K562 (cell line): Measurements from ENCODE around the gene RFNG. TPM values are rescaled to one million over a fixed set of nuclear protein-coding genes. Genes with fewer than 3 reads are reported as not detected.
A peak's percentile ranks its signal among the peaks of the same experiment; 100 is the strongest.

Source experiments
- ARHGAP35 ChIP-seq: fragments of 450-650 bp; IDR thresholded peaks from 2 replicates; pipeline ENCODE4 v1.6.1; 2018; ENCODE audit not compliant: partially characterized antibody
- PHF20 ChIP-seq: fragments of 450-650 bp; IDR thresholded peaks from 2 replicates; pipeline ENCODE4 v1.6.1; 2018; ENCODE audit not compliant: partially characterized antibody
- SRSF9 ChIP-seq: fragments of 200-400 bp; formaldehyde crosslinking; IDR thresholded peaks from 2 replicates; pipeline ENCODE4 v1.6.1; 2017; ENCODE audit warnings: low read depth, low read length, borderline replicate concordance
- STAG1 ChIP-seq: sonication (generic); formaldehyde crosslinking; IDR thresholded peaks from 2 replicates; pipeline ENCODE4 v1.5.0; 2020; ENCODE audit warnings: missing genetic modification reagents, borderline replicate concordance
- ZNF124 ChIP-seq: sonication (generic); formaldehyde crosslinking; IDR thresholded peaks from 2 replicates; pipeline ENCODE4 v1.8.1; 2022; ENCODE audit warnings: missing genetic modification reagents
- ZNF707 ChIP-seq: fragments of 250-450 bp; sonication (Bioruptor Pico); conservative IDR thresholded peaks from 2 replicates; pipeline ENCODE4 v1.8.0; 2022; ENCODE audit warnings: inconsistent platforms, mild to moderate bottlenecking, moderate library complexity
- polyA plus RNA-seq, 8 experiments: library from polyadenylated mRNA; depleted of rRNA in 4 of 8; stranded (reverse) in 5 of 8; unstranded in 3 of 8; fragments of >200 nt; fragmentation: Nextera tagmentation in 2 of 8; fragmentation: Illumina TruSeq in 1 of 8; extraction: Ambion mirVana in 2 of 8; extraction: Trizol in 1 of 8; gene quantifications; 2 replicates each; pipeline versions ENCODE4 v1.2.1 to v1.2.3, GENCODE V29; 2011 to 2014; ENCODE audit warnings: inconsistent platforms in 1 of 8, missing spikeins in 1 of 8
- total RNA-seq, 7 experiments: library from RNA; depleted of rRNA in 6 of 7; stranded (reverse); fragments of >200 nt in 6 of 7; fragmentation: Illumina TruSeq in 2 of 7; extraction: Trizol in 2 of 7; gene quantifications; 2 replicates each; pipeline versions ENCODE4 v1.2.1 to v1.2.3, GENCODE V29; 2011 to 2021; ENCODE audit warnings: low replicate concordance in 1 of 7
- TF ChIP-seq, protein P1 (sequence below): fragments of 200-600 bp; sonication (generic); IDR thresholded peaks from one replicate; pipeline ENCODE4 v1.6.1; 2012; ENCODE audit warnings: mild to moderate bottlenecking, low read depth, low read length, inconsistent platforms
- TF ChIP-seq, protein P2 (sequence below): fragments of 200-800 bp; sonication (Bioruptor generic); IDR thresholded peaks from 2 replicates; pipeline ENCODE4 v1.6.1; 2017; ENCODE audit warnings: missing genetic modification characterization, missing compliant biosample characterization
- TF ChIP-seq, protein P3 (sequence below), 3 experiments: IDR thresholded peaks in 2 of 3; conservative IDR thresholded peaks in 1 of 3; 2 replicates each; pipeline ENCODE4 v1.5.1; 2011 to 2012; ENCODE audit warnings: low read length in 3 of 3, mild to moderate bottlenecking in 3 of 3, control low read depth in 2 of 3, improper control_type of control experiment in 1 of 3, inconsistent platforms in 1 of 3, low read depth in 1 of 3, mixed read lengths in 1 of 3, moderate library complexity in 1 of 3; ENCODE audit not compliant: insufficient read depth in 2 of 3
- TF ChIP-seq, protein P4 (sequence below): fragments of 250-450 bp; sonication (Bioruptor Pico); IDR thresholded peaks from 2 replicates; pipeline ENCODE4 v1.5.0; 2020; ENCODE audit warnings: mild to moderate bottlenecking

The RFNG gene
- total and polyA plus RNA-seq, 9 of the 15 experiments (the other 6 are each of a cell fraction or from before 2014, with no cell fraction given), result 0.32 to 32.8 (median 9.5) TPM

DNA sequence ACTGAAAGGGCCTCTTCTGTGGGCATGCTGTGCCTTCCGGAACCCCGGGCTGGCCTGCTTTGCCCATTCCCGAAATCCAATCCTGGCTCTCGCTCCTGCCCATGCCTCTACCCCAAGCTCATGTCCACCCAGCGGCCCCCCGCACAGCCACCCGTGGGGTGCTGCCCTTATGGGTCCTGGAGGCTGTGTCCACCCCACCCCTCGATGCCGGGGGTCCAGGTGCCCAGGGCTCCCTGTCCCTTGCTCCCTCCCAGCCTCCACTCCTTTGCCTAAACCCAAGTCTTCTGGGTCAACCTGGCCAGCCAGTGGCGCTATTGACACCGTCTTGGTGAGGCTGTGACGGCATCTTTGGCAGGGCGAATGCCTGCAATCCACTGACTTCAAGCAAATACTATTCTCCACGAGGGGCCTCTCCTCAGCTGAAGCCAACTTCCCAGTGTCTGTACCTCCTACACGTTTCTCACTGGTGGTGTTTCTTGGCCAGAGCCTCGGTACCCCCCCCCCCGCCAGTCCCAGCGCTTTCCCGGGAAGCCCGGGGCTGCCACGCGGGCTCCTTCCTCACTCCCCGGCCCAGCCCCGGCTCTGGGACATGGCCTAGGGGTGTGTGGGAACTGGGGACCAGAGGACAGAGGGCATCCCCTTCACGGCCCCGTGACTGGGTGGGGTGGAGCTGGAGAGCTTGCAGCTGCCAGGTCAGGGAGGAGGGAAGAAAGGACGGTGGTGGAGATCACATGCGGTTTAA lies 26.2 kb upstream of the RFNG start (continued):
- TF ChIP-seq, protein P1, sequence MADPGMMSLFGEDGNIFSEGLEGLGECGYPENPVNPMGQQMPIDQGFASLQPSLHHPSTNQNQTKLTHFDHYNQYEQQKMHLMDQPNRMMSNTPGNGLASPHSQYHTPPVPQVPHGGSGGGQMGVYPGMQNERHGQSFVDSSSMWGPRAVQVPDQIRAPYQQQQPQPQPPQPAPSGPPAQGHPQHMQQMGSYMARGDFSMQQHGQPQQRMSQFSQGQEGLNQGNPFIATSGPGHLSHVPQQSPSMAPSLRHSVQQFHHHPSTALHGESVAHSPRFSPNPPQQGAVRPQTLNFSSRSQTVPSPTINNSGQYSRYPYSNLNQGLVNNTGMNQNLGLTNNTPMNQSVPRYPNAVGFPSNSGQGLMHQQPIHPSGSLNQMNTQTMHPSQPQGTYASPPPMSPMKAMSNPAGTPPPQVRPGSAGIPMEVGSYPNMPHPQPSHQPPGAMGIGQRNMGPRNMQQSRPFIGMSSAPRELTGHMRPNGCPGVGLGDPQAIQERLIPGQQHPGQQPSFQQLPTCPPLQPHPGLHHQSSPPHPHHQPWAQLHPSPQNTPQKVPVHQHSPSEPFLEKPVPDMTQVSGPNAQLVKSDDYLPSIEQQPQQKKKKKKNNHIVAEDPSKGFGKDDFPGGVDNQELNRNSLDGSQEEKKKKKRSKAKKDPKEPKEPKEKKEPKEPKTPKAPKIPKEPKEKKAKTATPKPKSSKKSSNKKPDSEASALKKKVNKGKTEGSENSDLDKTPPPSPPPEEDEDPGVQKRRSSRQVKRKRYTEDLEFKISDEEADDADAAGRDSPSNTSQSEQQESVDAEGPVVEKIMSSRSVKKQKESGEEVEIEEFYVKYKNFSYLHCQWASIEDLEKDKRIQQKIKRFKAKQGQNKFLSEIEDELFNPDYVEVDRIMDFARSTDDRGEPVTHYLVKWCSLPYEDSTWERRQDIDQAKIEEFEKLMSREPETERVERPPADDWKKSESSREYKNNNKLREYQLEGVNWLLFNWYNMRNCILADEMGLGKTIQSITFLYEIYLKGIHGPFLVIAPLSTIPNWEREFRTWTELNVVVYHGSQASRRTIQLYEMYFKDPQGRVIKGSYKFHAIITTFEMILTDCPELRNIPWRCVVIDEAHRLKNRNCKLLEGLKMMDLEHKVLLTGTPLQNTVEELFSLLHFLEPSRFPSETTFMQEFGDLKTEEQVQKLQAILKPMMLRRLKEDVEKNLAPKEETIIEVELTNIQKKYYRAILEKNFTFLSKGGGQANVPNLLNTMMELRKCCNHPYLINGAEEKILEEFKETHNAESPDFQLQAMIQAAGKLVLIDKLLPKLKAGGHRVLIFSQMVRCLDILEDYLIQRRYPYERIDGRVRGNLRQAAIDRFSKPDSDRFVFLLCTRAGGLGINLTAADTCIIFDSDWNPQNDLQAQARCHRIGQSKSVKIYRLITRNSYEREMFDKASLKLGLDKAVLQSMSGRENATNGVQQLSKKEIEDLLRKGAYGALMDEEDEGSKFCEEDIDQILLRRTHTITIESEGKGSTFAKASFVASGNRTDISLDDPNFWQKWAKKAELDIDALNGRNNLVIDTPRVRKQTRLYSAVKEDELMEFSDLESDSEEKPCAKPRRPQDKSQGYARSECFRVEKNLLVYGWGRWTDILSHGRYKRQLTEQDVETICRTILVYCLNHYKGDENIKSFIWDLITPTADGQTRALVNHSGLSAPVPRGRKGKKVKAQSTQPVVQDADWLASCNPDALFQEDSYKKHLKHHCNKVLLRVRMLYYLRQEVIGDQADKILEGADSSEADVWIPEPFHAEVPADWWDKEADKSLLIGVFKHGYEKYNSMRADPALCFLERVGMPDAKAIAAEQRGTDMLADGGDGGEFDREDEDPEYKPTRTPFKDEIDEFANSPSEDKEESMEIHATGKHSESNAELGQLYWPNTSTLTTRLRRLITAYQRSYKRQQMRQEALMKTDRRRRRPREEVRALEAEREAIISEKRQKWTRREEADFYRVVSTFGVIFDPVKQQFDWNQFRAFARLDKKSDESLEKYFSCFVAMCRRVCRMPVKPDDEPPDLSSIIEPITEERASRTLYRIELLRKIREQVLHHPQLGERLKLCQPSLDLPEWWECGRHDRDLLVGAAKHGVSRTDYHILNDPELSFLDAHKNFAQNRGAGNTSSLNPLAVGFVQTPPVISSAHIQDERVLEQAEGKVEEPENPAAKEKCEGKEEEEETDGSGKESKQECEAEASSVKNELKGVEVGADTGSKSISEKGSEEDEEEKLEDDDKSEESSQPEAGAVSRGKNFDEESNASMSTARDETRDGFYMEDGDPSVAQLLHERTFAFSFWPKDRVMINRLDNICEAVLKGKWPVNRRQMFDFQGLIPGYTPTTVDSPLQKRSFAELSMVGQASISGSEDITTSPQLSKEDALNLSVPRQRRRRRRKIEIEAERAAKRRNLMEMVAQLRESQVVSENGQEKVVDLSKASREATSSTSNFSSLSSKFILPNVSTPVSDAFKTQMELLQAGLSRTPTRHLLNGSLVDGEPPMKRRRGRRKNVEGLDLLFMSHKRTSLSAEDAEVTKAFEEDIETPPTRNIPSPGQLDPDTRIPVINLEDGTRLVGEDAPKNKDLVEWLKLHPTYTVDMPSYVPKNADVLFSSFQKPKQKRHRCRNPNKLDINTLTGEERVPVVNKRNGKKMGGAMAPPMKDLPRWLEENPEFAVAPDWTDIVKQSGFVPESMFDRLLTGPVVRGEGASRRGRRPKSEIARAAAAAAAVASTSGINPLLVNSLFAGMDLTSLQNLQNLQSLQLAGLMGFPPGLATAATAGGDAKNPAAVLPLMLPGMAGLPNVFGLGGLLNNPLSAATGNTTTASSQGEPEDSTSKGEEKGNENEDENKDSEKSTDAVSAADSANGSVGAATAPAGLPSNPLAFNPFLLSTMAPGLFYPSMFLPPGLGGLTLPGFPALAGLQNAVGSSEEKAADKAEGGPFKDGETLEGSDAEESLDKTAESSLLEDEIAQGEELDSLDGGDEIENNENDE, result no peak
- no peak for TF ChIP-seq ARHGAP35
- TF ChIP-seq, protein P2, sequence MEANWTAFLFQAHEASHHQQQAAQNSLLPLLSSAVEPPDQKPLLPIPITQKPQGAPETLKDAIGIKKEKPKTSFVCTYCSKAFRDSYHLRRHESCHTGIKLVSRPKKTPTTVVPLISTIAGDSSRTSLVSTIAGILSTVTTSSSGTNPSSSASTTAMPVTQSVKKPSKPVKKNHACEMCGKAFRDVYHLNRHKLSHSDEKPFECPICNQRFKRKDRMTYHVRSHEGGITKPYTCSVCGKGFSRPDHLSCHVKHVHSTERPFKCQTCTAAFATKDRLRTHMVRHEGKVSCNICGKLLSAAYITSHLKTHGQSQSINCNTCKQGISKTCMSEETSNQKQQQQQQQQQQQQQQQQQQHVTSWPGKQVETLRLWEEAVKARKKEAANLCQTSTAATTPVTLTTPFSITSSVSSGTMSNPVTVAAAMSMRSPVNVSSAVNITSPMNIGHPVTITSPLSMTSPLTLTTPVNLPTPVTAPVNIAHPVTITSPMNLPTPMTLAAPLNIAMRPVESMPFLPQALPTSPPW (CRISPR knock-in tag), result no peak
- TF ChIP-seq STAG1, result no peak
- TF ChIP-seq ZNF707 (CRISPR knock-in tag), result no peak
- TF ChIP-seq, protein P3, sequence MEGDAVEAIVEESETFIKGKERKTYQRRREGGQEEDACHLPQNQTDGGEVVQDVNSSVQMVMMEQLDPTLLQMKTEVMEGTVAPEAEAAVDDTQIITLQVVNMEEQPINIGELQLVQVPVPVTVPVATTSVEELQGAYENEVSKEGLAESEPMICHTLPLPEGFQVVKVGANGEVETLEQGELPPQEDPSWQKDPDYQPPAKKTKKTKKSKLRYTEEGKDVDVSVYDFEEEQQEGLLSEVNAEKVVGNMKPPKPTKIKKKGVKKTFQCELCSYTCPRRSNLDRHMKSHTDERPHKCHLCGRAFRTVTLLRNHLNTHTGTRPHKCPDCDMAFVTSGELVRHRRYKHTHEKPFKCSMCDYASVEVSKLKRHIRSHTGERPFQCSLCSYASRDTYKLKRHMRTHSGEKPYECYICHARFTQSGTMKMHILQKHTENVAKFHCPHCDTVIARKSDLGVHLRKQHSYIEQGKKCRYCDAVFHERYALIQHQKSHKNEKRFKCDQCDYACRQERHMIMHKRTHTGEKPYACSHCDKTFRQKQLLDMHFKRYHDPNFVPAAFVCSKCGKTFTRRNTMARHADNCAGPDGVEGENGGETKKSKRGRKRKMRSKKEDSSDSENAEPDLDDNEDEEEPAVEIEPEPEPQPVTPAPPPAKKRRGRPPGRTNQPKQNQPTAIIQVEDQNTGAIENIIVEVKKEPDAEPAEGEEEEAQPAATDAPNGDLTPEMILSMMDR (IDR thresholded peaks at IDR 0.05 in 2 of 3, conservative IDR thresholded peaks at IDR 0.05 in 1 of 3; ENCODE audit: insufficient read depth in 2 of 3, low read depth in 1 of 3, low read length in 3 of 3), result peak in 2 of 3 experiments; percentile 7 to 29; a peak in 2 of 6 replicates
- no peak for TF ChIP-seq ZNF124 (CRISPR knock-in tag)
- TF ChIP-seq PHF20, result no peak
- TF ChIP-seq, protein P4, sequence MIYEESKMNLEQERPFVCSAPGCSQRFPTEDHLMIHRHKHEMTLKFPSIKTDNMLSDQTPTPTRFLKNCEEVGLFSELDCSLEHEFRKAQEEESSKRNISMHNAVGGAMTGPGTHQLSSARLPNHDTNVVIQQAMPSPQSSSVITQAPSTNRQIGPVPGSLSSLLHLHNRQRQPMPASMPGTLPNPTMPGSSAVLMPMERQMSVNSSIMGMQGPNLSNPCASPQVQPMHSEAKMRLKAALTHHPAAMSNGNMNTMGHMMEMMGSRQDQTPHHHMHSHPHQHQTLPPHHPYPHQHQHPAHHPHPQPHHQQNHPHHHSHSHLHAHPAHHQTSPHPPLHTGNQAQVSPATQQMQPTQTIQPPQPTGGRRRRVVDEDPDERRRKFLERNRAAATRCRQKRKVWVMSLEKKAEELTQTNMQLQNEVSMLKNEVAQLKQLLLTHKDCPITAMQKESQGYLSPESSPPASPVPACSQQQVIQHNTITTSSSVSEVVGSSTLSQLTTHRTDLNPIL, result no peak
- TF ChIP-seq SRSF9, result no peak
